Panc1 (cell line): ENCODE measurements around the gene GNRHR. TPM values are rescaled to one million over a fixed set of nuclear protein-coding genes. Genes with fewer than 3 reads are reported as not detected.

ENCODE experiments used
- ATAC-seq: fragments of 200-7000 bp; cut with Tn5 transposase; 2 replicates; pipeline ENCODE4 v1.9.1; 2020; ENCODE audit warnings: mild to moderate bottlenecking, moderate library complexity
- BruUV-seq: library from RNA; stranded (reverse); fragments of 400-500 nt; replicated peaks from 2 replicates; lab custom pipeline; 2021; lab: Mats Ljungman, UMichigan
- CTCF ChIA-PET: fragments of 300-600 bp; sonication (Branson Sonifier 250); formaldehyde crosslinking; loops from one replicate; lab custom pipeline; 2022; ENCODE audit warnings: antibody characterized with exemption; lab: Charles Lee
- POLR2A ChIA-PET: fragments of 300-600 bp; sonication (Branson Sonifier 250); formaldehyde crosslinking; loops from one replicate; lab custom pipeline; 2022; ENCODE audit warnings: antibody characterized with exemption; lab: Charles Lee
- DNase-seq: peaks from one replicate; pipeline ENCODE4 v3.0.0-alpha.2; 2010; ENCODE audit warnings: low read depth, low spot score
- H3K27ac ChIP-seq: 2 replicates; pipeline ENCODE4 v1.5.1; 2011; ENCODE audit warnings: mild to moderate bottlenecking, low read length, inconsistent platforms
- H3K27me3 ChIP-seq: fragments of 200-500 bp; sonication (Bioruptor generic); 2 replicates; pipeline ENCODE4 v1.6.0; 2014; ENCODE audit warnings: low read length, inconsistent platforms; ENCODE audit not compliant: control insufficient read depth, insufficient read depth
- H3K36me3 ChIP-seq: fragments of 200-500 bp; sonication (Bioruptor generic); 2 replicates; pipeline ENCODE4 v1.5.1; 2014; ENCODE audit warnings: inconsistent platforms, mild to moderate bottlenecking, low read length, moderate library complexity; ENCODE audit not compliant: control insufficient read depth, insufficient read depth
- H3K4me1 ChIP-seq: 2 replicates; pipeline ENCODE4 v1.5.1; 2011; ENCODE audit warnings: inconsistent platforms, mild to moderate bottlenecking, low read length, moderate library complexity; ENCODE audit not compliant: control insufficient read depth, insufficient read depth
- H3K4me3 ChIP-seq, 2 experiments: 2 replicates each; pipeline ENCODE4 v1.5.1; 2011 to 2012; ENCODE audit warnings: low read depth in 2 of 2, low read length in 2 of 2, mild to moderate bottlenecking in 2 of 2, inconsistent platforms in 1 of 2, moderate library complexity in 1 of 2
- H3K9me3 ChIP-seq: fragments of 200-500 bp; sonication (Bioruptor generic); 2 replicates; pipeline ENCODE4 v1.5.1; 2014; ENCODE audit warnings: low read depth, mild to moderate bottlenecking, inconsistent platforms, low read length, moderate library complexity; ENCODE audit not compliant: control insufficient read depth, insufficient read depth
- POLR2AphosphoS5 ChIP-seq: IDR thresholded peaks from 2 replicates; pipeline ENCODE4 v1.6.1; 2012; ENCODE audit warnings: mild to moderate bottlenecking, low read depth, low read length, moderate library complexity
- SIN3A ChIP-seq: IDR thresholded peaks from 2 replicates; pipeline ENCODE4 v1.6.1; 2012; ENCODE audit warnings: low read depth, mild to moderate bottlenecking, low read length, moderate library complexity, borderline replicate concordance; ENCODE audit not compliant: insufficient read depth
- TCF7L2 ChIP-seq: IDR thresholded peaks from 2 replicates; pipeline ENCODE4 v1.6.1; 2011; ENCODE audit warnings: mild to moderate bottlenecking, low read depth, low read length, inconsistent platforms
- in situ Hi-C: cut with HindIII; loops from 2 replicates; pipeline ENCODE4 v1.10.0; 2016; ENCODE audit warnings: low sequenced_read_pairs, low pct_unique_long_range_greater_than_20kb
- intact Hi-C: fragments of 100-400 bp; cut with micrococcal nuclease; formaldehyde crosslinking; loops from one replicate; pipeline ENCODE4 v1.10.0; 2022; ENCODE audit not compliant: unreplicated experiment
- total RNA-seq: library from RNA; stranded (reverse); gene quantifications from one replicate; pipeline ENCODE4 v1.2.1, GENCODE V29; 2021; ENCODE audit not compliant: unreplicated experiment
- TF ChIP-seq, protein P1 (sequence below), 2 experiments: IDR thresholded peaks; 2 replicates each; pipeline ENCODE4 v1.6.1; 2011 to 2012; ENCODE audit warnings: low read depth in 2 of 2, control low read depth in 1 of 2, low read length in 1 of 2, mild to moderate bottlenecking in 1 of 2, moderate library complexity in 1 of 2; ENCODE audit not compliant: insufficient read depth in 1 of 2
- TF ChIP-seq, protein P2 (sequence below): fragments of 450-650 bp; IDR thresholded peaks from 2 replicates; pipeline ENCODE4 v1.5.1; 2017; ENCODE audit warnings: mild to moderate bottlenecking

Gene GNRHR
- total RNA-seq, 1 experiment from 2014 or later, result not detected

DNA sequence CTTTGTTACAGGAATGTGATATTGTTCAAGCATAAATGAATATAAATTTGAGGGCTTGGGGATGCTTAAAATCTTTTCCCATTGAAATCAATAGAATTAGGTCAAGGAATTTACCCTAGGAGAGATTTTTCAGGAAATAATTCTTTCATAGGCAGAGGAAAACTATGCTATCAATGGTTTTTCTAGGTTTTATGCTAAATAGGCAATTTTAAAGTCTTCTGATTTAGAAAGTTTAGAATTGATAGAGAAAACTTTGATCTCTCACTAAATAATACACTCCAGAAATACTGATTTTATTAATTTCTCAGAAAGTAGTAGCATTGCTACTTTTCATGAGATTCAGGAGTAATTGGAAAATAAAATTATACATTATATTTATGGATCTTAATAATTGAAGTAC is 36.5 kb upstream of the GNRHR start:
- DNase-seq (no peak), ATAC-seq (no peak)
- Histone ChIP-seq H3K27ac (no peak overlapping the region), H3K4me3 (no peak overlapping the region), H3K9me3 (no peaks in the 10 kb centered on the region), H3K36me3 (no peaks in the 10 kb centered on the region), H3K27me3 (no peaks in the 10 kb centered on the region), H3K4me1 (no peaks in the 10 kb centered on the region)
- no TSS peak for BruUV-seq
- ChIA-PET POLR2A (no interaction called here), CTCF (no interaction called here)
- in situ Hi-C loops, result no loop called here
- TF ChIP-seq, protein P1, sequence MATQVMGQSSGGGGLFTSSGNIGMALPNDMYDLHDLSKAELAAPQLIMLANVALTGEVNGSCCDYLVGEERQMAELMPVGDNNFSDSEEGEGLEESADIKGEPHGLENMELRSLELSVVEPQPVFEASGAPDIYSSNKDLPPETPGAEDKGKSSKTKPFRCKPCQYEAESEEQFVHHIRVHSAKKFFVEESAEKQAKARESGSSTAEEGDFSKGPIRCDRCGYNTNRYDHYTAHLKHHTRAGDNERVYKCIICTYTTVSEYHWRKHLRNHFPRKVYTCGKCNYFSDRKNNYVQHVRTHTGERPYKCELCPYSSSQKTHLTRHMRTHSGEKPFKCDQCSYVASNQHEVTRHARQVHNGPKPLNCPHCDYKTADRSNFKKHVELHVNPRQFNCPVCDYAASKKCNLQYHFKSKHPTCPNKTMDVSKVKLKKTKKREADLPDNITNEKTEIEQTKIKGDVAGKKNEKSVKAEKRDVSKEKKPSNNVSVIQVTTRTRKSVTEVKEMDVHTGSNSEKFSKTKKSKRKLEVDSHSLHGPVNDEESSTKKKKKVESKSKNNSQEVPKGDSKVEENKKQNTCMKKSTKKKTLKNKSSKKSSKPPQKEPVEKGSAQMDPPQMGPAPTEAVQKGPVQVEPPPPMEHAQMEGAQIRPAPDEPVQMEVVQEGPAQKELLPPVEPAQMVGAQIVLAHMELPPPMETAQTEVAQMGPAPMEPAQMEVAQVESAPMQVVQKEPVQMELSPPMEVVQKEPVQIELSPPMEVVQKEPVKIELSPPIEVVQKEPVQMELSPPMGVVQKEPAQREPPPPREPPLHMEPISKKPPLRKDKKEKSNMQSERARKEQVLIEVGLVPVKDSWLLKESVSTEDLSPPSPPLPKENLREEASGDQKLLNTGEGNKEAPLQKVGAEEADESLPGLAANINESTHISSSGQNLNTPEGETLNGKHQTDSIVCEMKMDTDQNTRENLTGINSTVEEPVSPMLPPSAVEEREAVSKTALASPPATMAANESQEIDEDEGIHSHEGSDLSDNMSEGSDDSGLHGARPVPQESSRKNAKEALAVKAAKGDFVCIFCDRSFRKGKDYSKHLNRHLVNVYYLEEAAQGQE (IDR thresholded peaks at IDR 0.05; ENCODE audit: insufficient read depth in 1 of 2, low read depth in 2 of 2, low read length in 1 of 2), result no peak
- TF ChIP-seq SIN3A (no peak), POLR2AphosphoS5 (no peak), TCF7L2 (no peak)
- TF ChIP-seq, protein P2, sequence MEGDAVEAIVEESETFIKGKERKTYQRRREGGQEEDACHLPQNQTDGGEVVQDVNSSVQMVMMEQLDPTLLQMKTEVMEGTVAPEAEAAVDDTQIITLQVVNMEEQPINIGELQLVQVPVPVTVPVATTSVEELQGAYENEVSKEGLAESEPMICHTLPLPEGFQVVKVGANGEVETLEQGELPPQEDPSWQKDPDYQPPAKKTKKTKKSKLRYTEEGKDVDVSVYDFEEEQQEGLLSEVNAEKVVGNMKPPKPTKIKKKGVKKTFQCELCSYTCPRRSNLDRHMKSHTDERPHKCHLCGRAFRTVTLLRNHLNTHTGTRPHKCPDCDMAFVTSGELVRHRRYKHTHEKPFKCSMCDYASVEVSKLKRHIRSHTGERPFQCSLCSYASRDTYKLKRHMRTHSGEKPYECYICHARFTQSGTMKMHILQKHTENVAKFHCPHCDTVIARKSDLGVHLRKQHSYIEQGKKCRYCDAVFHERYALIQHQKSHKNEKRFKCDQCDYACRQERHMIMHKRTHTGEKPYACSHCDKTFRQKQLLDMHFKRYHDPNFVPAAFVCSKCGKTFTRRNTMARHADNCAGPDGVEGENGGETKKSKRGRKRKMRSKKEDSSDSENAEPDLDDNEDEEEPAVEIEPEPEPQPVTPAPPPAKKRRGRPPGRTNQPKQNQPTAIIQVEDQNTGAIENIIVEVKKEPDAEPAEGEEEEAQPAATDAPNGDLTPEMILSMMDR, result no peak
- intact Hi-C loops, result no loop called here

DNA sequence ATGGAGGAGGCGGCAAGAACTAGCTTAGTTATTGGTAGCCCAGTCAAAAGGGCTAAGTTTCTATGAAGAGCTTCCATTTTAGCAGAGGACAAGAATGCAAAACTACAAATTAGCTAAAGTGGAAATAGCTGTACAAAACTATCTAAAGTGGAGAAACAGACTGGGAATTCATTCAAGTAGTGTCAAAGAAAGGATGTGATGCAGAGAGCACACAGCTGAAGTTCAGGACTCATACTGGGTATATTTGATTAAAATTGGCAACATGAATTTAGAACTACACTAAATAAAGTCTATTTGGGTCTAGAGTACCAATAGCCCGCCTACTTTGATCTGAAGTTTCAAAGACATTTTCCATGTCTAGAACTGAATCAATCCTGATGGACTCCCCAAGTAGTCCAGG is 33.1 kb upstream of the GNRHR start:
- in situ Hi-C loops (no loop called here), intact Hi-C loops (no loop called here)
- H3K27me3 ChIP-seq, result no peaks in the 10 kb centered on the region
- no TSS peak for BruUV-seq
- no peak for ATAC-seq
- H3K27ac ChIP-seq, result no peak overlapping the region
- no peaks in the 10 kb centered on the region for H3K4me1 ChIP-seq
- H3K4me3 ChIP-seq, result no peak overlapping the region
- no peaks in the 10 kb centered on the region for H3K36me3 ChIP-seq
- POLR2A ChIA-PET, result interaction anchor here (1.2 kb wide), 1 partner anchor 16 kb away, joined by 3 read pairs; no protein-coding TSS in a partner anchor
- DNase-seq, result no peak
- H3K9me3 ChIP-seq, result no peaks in the 10 kb centered on the region
- TF ChIP-seq TCF7L2, result no peak
- TF ChIP-seq, protein P2, result no peak
- TF ChIP-seq SIN3A, result no peak
- TF ChIP-seq POLR2AphosphoS5, result no peak
- TF ChIP-seq, protein P1 (IDR thresholded peaks at IDR 0.05; ENCODE audit: insufficient read depth in 1 of 2, low read depth in 2 of 2, low read length in 1 of 2), result no peak
- CTCF ChIA-PET, result no interaction called here
